A673 (cell line): ENCODE data around the gene PAN2.

Source experiments
- CTCF ChIP-seq: fragments of 300-800, 200-600 bp; sonication (generic); conservative IDR thresholded peaks from 2 replicates; pipeline ENCODE4 v1.5.1; 2017; ENCODE audit warnings: low read depth, mild to moderate bottlenecking, antibody characterized with exemption, low read length, moderate library complexity, mixed read lengths
- EZH2 ChIP-seq: fragments of 200-600 bp; sonication (generic); IDR thresholded peaks from 2 replicates; pipeline ENCODE4 v1.6.1; 2017; ENCODE audit warnings: borderline replicate concordance, low read depth, mild to moderate bottlenecking, mixed read lengths, antibody characterized with exemption, low read length; ENCODE audit not compliant: poor library complexity, severe bottlenecking

GRCh38 chr12:56374726-56375597, 41.2 kb upstream of the PAN2 start:
- TF ChIP-seq CTCF = no peak
- no peak for TF ChIP-seq EZH2
